ENCODE data around the gene GRK7. TPM values are rescaled to one million over a fixed set of nuclear protein-coding genes. Genes with fewer than 3 reads are reported as not detected.

The GRK7 gene
- total and polyA plus RNA-seq, 2 of the 4 experiments (the other 2 are of a cell fraction) = not detected

DNA sequence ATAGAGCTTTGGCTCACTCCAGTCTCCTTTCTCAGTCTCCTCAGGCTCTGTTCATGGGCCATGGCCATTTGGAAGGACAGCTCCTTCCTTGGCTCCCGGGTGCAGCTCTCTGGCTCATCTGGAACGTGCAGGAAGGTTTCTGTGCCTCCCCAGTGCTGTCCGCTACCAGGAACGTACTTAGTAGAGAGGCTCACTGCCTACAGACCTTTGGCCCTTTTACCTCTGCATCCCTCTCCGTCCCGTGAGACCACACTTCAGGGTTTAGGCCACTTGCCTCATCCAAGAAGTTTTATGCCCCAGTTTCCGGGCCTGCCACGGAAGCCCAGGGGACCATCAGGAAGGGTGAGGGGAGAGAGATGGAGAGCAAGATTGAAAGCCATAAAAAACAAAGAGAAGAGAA, 20.9 kb downstream of the GRK7 start:
- Histone ChIP-seq H3K9me3 (ENCODE audit: control insufficient read depth, insufficient read depth, low read length) (no peaks in the 10 kb centered on the region), H2AFZ (replicated peaks; ENCODE audit: low read length, poor library complexity) (no peak overlapping the region), H3K9me1 (ENCODE audit: insufficient read depth, low read length) (no peaks in the 10 kb centered on the region), H3K4me3 (ENCODE audit: insufficient read depth, low read depth, low read length) (no peak overlapping the region), H3K14ac (replicated peaks; ENCODE audit: low read depth, low read length) (no peak overlapping the region), H2BK120ac (ENCODE audit: low read depth, low read length) (no peak overlapping the region), H2AK9ac (replicated peaks; ENCODE audit: low read depth, low read length, poor library complexity) (no peak overlapping the region), H3K27ac (ENCODE audit: insufficient read depth, low read length) (no peak overlapping the region), H2AK5ac (ENCODE audit: low read depth, low read length) (no peak overlapping the region), H4K20me1 (ENCODE audit: insufficient read depth, low read length) (no peaks in the 10 kb centered on the region), H3K4ac (ENCODE audit: low read depth, low read length) (no peak overlapping the region), H3K4me2 (ENCODE audit: low read depth, low read length) (no peak overlapping the region), H3K9ac (ENCODE audit: low read depth, low read length) (no peak overlapping the region), H4K8ac (ENCODE audit: low read depth in 2 of 2, low read length in 2 of 2) (no peak overlapping the region), H2BK15ac (ENCODE audit: low read depth, low read length) (no peak overlapping the region), H4K5ac (ENCODE audit: low read depth, low read length) (no peak overlapping the region), H3K4me1 (ENCODE audit: control insufficient read depth, insufficient read depth, low read length) (no peaks in the 10 kb centered on the region), H2BK5ac (ENCODE audit: low read depth, low read length, poor library complexity, severe bottlenecking) (no peak overlapping the region), H3K23ac (ENCODE audit: low read depth, low read length) (no peak overlapping the region), H2BK20ac (ENCODE audit: low read depth, low read length) (no peak overlapping the region), H4K91ac (ENCODE audit: insufficient read depth, low read depth, low read length) (no peak overlapping the region), H3K18ac (ENCODE audit: low read depth, low read length) (no peak overlapping the region), H3K79me1 (ENCODE audit: low read depth in 1 of 2, low read length in 2 of 2) (no peaks in the 10 kb centered on the region), H3K27me3 (ENCODE audit: control insufficient read depth, insufficient read depth, low read length) (peaks cover 8% of the 10 kb centered on the region), H3K36me3 (ENCODE audit: control insufficient read depth, insufficient read depth, low read length) (no peaks in the 10 kb centered on the region), H3K56ac (ENCODE audit: extremely low read depth, insufficient read depth, low read length) (no peak overlapping the region)
- ChIA-PET POLR2A (ENCODE audit: unreplicated experiment) (no interaction called here), CTCF (no interaction called here)
- 70% methylated on average over 3 of the region's 8 CpGs; no CpG with 5 or more reads in 1 of the 2 experiments for WGBS, 2 experiments (ENCODE audit: extremely low coverage in 2 of 2, insufficient read length in 1 of 2)
- no peak for DNase-seq
- no peak for ATAC-seq (ENCODE audit: low read depth)
- BruUV-seq (replicated peaks) = no TSS peak
- TF ChIP-seq RFX5 (IDR thresholded peaks at IDR 0.05; ENCODE audit: low read depth, low read length) (no peak), SMC3 (IDR thresholded peaks at IDR 0.05; ENCODE audit: low read depth, low read length) (no peak), BHLHE40 (IDR thresholded peaks at IDR 0.05; ENCODE audit: low read depth, low read length) (no peak), USF2 (IDR thresholded peaks at IDR 0.05; ENCODE audit: low read depth, low read length) (no peak), MAFK (IDR thresholded peaks at IDR 0.05; ENCODE audit: low read depth, low read length) (no peak), NFE2L2 (IDR thresholded peaks at IDR 0.05; ENCODE audit: low read depth, low read length) (no peak), FOS (IDR thresholded peaks at IDR 0.05; ENCODE audit: low read depth, low read length) (no peak), RCOR1 (IDR thresholded peaks at IDR 0.05; ENCODE audit: insufficient replicate concordance, low read length) (no peak), POLR2A (IDR thresholded peaks at IDR 0.05; ENCODE audit: low read depth, low read length) (no peak), MXI1 (IDR thresholded peaks at IDR 0.05; ENCODE audit: borderline replicate concordance, low read depth, low read length) (no peak), ELK1 (IDR thresholded peaks at IDR 0.05; ENCODE audit: borderline replicate concordance, low read depth, low read length) (no peak), CEBPB (IDR thresholded peaks at IDR 0.05; ENCODE audit: low read depth, low read length) (no peak), MAZ (IDR thresholded peaks at IDR 0.05; ENCODE audit: borderline replicate concordance, low read depth, low read length) (no peak), RAD21 (IDR thresholded peaks at IDR 0.05; ENCODE audit: low read length) (no peak), CHD1 (IDR thresholded peaks at IDR 0.05; ENCODE audit: low read depth, low read length) (no peak)
- TF ChIP-seq, protein P1, sequence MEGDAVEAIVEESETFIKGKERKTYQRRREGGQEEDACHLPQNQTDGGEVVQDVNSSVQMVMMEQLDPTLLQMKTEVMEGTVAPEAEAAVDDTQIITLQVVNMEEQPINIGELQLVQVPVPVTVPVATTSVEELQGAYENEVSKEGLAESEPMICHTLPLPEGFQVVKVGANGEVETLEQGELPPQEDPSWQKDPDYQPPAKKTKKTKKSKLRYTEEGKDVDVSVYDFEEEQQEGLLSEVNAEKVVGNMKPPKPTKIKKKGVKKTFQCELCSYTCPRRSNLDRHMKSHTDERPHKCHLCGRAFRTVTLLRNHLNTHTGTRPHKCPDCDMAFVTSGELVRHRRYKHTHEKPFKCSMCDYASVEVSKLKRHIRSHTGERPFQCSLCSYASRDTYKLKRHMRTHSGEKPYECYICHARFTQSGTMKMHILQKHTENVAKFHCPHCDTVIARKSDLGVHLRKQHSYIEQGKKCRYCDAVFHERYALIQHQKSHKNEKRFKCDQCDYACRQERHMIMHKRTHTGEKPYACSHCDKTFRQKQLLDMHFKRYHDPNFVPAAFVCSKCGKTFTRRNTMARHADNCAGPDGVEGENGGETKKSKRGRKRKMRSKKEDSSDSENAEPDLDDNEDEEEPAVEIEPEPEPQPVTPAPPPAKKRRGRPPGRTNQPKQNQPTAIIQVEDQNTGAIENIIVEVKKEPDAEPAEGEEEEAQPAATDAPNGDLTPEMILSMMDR (conservative IDR thresholded peaks at IDR 0.05; ENCODE audit: low read depth, low read length) = no peak
- in situ Hi-C loops (cut with MboI; ENCODE audit: low sequenced_read_pairs) = no loop called here
- intact Hi-C loops (cut with micrococcal nuclease) = no loop called here
- dilution Hi-C loops (cut with HindIII; ENCODE audit: low sequenced_read_pairs, unreplicated experiment) = no loop called here

All from IMR-90 (cell line).